GM18507 (cell line): ENCODE data around the gene RHOBTB3.
A peak's percentile ranks its signal among the peaks of the same experiment; 100 is the strongest.
"Not testable (repeated sequence)": the region's sequence is repeated elsewhere in the genome, so short reads cannot be mapped to it uniquely, and the experiment has no call there.

ENCODE experiments used
- DNase-seq: peaks from one replicate; pipeline ENCODE4 v3.0.0; 2011; ENCODE audit warnings: low read depth; ENCODE audit not compliant: insufficient read length; ENCODE audit errors: extremely low spot score
- FAIRE-seq: peaks from 2 replicates; lab custom pipeline; 2011; peaks lifted over from hg19 to GRCh38; lab: Jason Lieb, UNC

RHOBTB3 gene

GRCh38 chr5:95811126-95811423 is 79.9 kb downstream of the RHOBTB3 start:
- not testable (repeated sequence) for DNase-seq
- FAIRE-seq = peak; percentile 5

GRCh38 chr5:95811461-95812073 is 80.4 kb downstream of the RHOBTB3 start:
- FAIRE-seq, DNase-seq: not testable (repeated sequence)

- FAIRE-seq = no peak
- no peak for DNase-seq
These were observed 80.9 kb downstream of the RHOBTB3 start for GRCh38 chr5:95812074-95812471.

- FAIRE-seq = not testable (repeated sequence)
These were observed 81.9 kb downstream of the RHOBTB3 start for GRCh38 chr5:95813035-95813434.

DNA sequence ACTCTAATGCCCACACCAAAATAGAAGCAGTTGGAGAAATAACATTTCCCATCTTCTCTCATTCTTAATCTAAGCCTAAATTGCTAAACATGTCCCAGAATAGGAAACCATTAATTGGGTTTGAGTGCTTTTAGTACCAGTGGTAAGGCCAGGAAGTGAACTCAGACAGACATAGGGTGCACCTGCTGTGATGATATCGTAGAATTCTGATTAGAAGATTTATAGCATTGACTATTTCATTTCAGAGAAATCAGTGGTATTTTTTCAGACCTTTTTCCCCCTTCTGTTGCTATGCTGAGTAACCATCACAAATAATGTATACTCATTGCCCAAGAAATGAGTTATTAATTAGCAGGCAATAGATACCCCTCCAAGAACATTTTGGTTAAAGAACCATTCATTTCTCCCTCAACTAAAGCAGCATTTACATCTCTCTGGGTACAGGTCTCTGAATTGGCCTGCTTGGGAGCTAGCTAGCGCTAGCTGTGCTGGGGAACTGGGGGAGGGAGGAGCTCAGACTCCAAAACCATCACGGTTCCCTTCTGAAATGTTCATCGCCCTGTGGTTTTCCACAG is 84.1 kb downstream of the RHOBTB3 start:
- FAIRE-seq = no peak
- DNase-seq = no peak

More at GRCh38 chr5:95813035-95813434, 81.9 kb downstream of the RHOBTB3 start:
- DNase-seq = not testable (repeated sequence)

- FAIRE-seq (no peak), DNase-seq (no peak)
These were observed 85.2 kb downstream of the RHOBTB3 start for GRCh38 chr5:95816341-95816740.

DNA sequence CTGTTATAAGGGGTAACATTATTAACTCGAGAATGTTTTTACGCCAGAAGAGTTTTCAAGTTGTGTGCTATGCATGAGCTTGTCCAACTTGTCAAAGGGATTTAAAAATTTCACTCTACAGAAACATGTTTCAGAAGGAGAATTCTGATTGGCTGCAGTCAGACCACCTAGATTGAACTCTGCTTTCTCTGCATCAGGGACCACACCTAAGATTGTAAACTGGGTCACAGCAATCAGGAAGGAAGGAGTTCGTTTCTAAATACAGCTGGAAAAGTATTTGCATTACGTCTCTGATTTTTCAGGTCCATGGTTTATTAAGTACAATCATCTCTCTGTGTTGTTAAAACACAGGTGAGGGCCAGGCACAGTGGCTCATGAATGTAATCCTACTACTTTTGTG is 85.6 kb downstream of the RHOBTB3 start:
- no peak for DNase-seq
- no peak for FAIRE-seq

- DNase-seq = no peak
- FAIRE-seq = no peak
These were observed 86.3 kb downstream of the RHOBTB3 start for GRCh38 chr5:95817430-95817829.

DNA sequence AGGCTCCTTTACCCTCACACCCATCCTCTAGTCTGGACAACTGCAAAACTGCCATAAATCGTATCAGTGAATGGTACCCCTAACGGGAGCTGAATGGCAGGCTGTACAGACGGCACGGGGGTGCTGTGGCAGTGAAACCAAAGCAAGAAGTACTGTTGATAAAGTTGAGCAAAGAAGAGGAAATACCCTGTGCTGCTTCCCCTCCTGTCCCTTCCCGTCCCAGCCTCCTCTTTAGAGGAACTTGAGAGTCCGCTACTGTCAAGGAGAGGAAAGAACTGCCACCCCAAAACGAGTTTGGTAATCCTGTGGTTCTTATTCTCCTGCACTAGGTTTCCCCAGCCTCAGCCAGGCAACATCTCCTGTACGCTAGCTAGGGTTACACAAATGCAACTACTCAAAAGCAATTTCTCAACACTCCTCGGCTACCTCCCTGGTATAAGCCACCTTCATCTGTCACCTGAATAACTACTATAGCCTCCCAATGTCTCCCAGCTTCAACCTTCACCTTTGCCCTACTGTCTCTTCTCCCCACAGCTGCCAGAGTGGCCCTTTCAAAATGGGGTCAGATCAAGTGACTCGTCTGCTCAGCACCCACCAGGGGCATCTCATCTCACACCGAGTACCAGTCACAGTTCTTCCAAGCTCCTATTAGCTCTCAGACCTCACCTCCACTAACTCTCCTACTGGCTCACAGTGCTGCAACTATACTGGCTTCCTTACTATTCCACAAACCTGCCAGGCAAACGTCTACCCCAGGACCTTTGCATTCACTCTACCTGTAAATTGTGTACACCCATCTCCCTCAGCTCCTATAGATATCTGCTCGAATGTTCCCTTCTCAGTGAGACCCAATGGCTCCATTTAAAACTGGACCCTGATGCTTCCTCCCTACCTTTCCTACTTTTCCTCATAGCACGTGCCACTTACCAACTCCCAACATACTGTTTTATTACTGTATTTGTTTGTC is 87.3 kb downstream of the RHOBTB3 start:
- FAIRE-seq = peak; percentile 82
- DNase-seq = no peak

DNA sequence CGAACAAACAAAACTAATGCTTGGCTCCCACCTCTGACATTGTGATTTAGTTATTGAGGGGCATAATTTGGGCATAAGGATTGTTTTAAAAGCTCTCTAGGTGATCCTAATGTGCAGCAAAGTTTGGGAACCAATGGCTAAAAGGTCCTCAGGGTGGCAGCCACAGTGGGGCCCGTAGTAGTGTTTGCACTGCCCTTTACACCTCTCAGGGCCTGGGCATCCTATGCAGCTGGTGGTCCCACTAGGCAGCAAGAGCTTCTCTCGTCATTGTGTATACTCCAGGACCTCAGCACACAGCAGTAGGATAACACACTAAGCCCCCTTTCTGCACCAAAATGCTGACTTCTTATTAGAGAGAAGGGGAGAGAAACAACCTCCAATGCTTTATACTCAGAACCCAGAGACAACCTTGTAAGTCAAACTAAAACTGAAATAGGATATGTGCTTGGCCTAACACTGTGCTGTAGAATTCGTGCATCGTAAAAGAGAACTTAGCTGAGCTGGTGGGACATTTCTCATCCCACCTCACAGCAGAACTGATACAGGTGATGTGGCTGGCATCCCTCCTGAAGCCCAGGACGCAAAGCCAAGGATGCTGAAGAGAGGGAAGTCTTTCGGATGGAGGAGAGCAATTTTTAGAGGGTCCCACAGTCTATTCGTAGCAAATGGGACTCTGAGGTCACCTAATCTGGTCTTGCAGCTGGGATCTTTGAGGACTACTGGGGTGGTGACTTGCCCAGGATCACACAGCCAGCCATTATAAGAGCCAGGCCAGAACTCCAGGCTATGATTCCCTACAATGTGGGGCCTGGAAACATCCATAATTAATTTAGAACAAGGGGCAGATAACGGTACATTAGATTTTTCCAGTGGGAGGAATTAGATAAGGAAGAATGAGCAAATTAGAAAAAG is 90.2 kb downstream of the RHOBTB3 start:
- DNase-seq = no peak

DNA sequence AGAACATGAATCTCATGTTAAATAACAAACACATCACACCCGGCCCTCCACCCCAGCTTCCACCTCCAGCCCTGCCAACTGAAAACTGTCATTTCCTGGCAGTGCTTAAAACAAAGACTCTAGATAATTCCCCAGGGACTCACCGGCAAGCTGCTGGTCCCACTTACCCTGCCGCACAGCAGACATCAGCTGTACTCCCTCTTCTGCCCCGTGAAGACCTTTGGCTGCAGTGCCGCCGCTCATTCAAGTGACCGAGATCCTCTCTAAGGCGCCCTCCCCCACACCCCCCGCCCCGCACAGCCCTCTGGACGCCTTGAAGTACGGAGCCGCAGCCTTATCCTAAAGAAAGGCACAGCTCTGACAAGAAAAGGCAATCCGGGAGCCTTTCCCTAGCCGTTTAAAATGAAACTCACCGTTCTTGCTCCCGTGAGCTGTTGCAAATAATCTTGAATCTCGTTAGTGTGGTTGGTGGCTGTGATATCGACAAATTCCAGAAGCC is 91.0 kb downstream of the RHOBTB3 start:
- FAIRE-seq (peak; percentile 52), DNase-seq (no peak)

More for the DNA sequence above, 90.2 kb downstream of the RHOBTB3 start:
- FAIRE-seq = peak; percentile 49

DNA sequence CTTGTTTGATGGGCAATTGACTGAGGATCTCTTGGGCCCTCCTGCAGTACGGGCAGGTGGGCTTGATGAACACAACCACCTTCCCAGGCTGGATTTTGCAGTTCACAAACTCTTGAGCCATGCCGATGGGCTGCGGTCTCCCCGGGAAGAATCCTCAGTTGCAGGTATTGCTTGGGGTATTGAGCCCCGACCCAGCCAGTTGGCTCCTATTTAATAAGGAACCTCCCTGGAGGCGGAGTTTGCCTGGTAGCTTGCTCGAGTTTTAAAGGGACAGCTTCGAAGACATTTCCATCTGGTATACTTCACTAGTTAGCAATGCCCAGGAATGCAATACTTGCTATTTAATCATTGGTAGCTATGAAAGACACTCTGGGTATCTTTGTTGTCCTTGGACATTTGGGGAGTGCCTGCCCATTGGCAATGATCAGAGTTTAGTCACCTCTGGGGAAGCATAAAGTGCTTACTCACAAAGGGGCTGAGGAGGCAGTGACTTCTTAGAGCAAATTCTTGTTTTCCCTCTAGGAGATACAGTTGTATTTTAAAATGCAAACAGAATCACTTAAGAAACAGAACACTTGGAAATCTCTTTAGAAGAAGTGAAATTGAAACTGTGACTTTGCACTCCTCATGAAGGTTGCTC is 91.5 kb downstream of the RHOBTB3 start, which contains the start of gene GLRX:
GLRX (minus strand) TSS at position 185 of the 640 bp plus-strand sequence; CDS start at position 121, 64 bp downstream.
- FAIRE-seq = peak; percentile 72
- DNase-seq = no peak

- FAIRE-seq (no peak), DNase-seq (no peak)
These were observed 92.1 kb downstream of the RHOBTB3 start for GRCh38 chr5:95823218-95823737.

DNA sequence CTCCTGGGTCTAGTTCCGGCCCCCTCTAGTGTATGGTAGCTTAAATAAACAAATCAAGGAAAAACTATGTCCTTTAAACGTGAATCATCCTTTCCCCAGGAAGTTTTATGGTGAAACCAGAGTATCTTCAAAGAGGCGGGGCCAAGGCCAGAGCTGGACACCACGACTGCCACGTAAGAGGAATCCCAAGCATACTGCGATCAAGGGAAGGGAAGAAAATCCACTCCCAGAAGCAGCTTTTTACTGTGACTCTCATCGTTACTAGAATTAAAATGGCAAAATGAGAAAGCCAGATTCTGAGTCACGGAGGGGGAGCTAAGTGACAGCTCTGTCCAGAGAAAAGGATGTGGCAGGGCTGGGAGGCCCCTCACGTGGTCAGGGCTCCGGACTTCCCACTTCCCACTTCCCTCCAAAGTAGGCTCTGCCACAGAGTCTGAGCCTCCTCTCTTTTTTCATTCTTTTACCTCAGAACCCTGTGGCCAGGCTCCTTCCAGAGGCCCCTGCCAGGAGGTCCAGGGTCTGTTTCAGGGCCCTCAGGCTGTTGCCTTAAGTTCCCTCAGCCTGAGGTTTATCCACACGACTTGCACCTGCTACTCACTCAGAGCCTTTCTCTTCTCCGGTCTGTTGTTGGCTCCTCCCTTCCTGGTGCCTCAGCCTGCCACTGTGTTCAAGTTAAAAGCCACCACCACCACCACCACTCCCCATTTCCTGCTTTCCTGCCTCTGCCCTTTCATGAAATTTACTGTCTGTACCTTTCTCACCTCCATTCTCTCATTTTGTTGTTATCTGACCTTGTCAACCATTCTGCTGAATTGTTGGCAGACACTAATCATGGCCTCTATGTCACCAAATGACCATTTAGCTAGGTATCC is 92.8 kb downstream of the RHOBTB3 start:
- DNase-seq (no peak), FAIRE-seq (peak; percentile 60)

DNA sequence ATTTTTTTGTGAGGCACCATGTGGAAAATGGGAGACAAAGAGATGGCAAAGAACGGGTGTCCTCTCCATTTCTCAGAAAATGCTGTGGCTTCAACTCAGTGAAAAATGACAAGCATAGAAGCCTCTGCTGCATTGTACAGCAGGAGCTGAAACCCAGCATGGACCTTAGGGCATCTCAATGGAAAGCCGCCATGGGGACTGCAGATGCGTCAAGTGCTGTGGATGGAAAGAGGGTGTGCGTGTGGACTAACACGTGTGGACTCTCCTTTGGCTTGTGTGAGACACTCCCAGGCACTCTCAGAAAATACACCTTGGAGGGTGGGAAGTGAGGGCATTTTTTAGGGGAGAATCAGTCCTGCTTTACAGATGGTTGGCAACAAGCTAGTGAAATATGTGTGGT is 93.6 kb downstream of the RHOBTB3 start:
- no peak for FAIRE-seq

DNA sequence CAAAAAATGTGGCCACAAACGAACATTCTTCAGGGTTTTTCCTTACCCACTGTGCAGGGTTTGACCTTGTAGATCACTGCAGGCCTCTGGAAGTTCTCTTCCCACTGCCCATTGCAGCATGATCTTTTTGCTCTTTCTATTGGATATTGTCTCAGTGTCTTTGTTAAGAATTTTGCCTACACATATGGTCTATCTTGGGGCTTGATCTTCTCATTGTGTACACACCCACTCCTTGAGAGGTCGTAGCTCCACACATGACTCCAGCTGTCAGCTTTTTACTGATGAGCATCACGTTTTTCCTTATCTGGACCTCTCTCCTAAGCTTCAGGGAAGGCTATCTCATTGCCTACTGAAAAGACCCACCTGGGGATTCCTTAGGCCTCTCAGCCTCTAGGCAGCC is 94.4 kb downstream of the RHOBTB3 start:
- DNase-seq (no peak), FAIRE-seq (no peak)

More for the DNA sequence above, 93.6 kb downstream of the RHOBTB3 start:
- DNase-seq = no peak
